B cell (primary cell): ENCODE results near the gene ACTC1. TPM values are rescaled to one million over a fixed set of nuclear protein-coding genes. Genes with fewer than 3 reads are reported as not detected.
"Not testable (repeated sequence)": the region's sequence is repeated elsewhere in the genome, so short reads cannot be mapped to it uniquely, and the experiment has no call there.

Experiments
- ATAC-seq: fragments of 200-7000 bp; cut with Tn5 transposase; one replicate; pipeline ENCODE4 v1.10.0; 2021; ENCODE audit warnings: low read depth, mild to moderate bottlenecking, moderate number of reproducible peaks, moderate library complexity
- CTCF ChIA-PET: fragments of 350-600 bp; sonication (Branson Sonifier 250); formaldehyde crosslinking; loops from one replicate; lab custom pipeline; 2021; ENCODE audit warnings: antibody characterized with exemption, inconsistent platforms; lab: Charles Lee
- POLR2A ChIA-PET: fragments of 350-600 bp; sonication (Branson Sonifier 250); formaldehyde crosslinking; loops from one replicate; lab custom pipeline; 2021; ENCODE audit warnings: antibody characterized with exemption; lab: Charles Lee
- DNase-seq: peaks from one replicate; pipeline ENCODE4 v3.0.0; 2013
- H2AFZ ChIP-seq: 2 replicates; pipeline ENCODE4 v1.6.1; 2012; ENCODE audit warnings: mild to moderate bottlenecking, low read depth, low read length; ENCODE audit not compliant: insufficient read depth, poor library complexity, severe bottlenecking
- H3K27ac ChIP-seq, 2 donors: 1 replicate in 1 of 2; 2 replicates in 1 of 2; pipeline ENCODE4 v1.5.1; 2012 to 2013; ENCODE audit warnings: low read length in 2 of 2, mild to moderate bottlenecking in 2 of 2, moderate library complexity in 1 of 2
- H3K27me3 ChIP-seq, 4 experiments: fragments of 200-600 bp in 1 of 4; sonication (generic) in 1 of 4; replicated peaks in 1 of 4; 1 replicate in 2 of 4; 2 replicates in 2 of 4; pipeline versions ENCODE4 v1.6.1 to v1.7.0; 2013 to 2016; ENCODE audit warnings: low read length in 3 of 4, mild to moderate bottlenecking in 2 of 4, mixed read lengths in 1 of 4, moderate library complexity in 1 of 4; ENCODE audit not compliant: insufficient read depth in 4 of 4, control insufficient read depth in 3 of 4; ENCODE audit errors: control extremely low read depth in 1 of 4
- H3K36me3 ChIP-seq, 2 experiments: replicated peaks in 1 of 2; 1 replicate in 1 of 2; 2 replicates in 1 of 2; pipeline versions ENCODE4 v1.6.1 to v1.7.1; 2013; ENCODE audit warnings: low read length in 1 of 2; ENCODE audit not compliant: insufficient read depth in 2 of 2, control insufficient read depth in 1 of 2; ENCODE audit errors: control extremely low read depth in 1 of 2, extremely low read depth in 1 of 2
- H3K4me1 ChIP-seq, 2 donors: fragments of 200-600 bp in 1 of 2; sonication (generic) in 1 of 2; 1 replicate in 1 of 2; 2 replicates in 1 of 2; pipeline versions ENCODE4 v1.5.1 to v1.6.1; 2013 to 2017; ENCODE audit warnings: low read length in 2 of 2; ENCODE audit not compliant: control insufficient read depth in 2 of 2, insufficient read depth in 2 of 2
- H3K4me2 ChIP-seq: replicated peaks from 2 replicates; pipeline ENCODE3; 2012; ENCODE audit warnings: mild to moderate bottlenecking, low read depth, low read length; ENCODE audit not compliant: poor library complexity, severe bottlenecking
- H3K4me3 ChIP-seq, 5 experiments: fragments of 200-600 bp in 1 of 5; sonication (generic) in 1 of 5; 1 replicate in 3 of 5; 2 replicates in 2 of 5; pipeline versions ENCODE4 v1.5.1 to v1.7.0; 2011 to 2016; ENCODE audit warnings: low read length in 4 of 5, mild to moderate bottlenecking in 4 of 5, low read depth in 2 of 5, control low read depth in 1 of 5, moderate library complexity in 1 of 5; ENCODE audit not compliant: insufficient read depth in 1 of 5; ENCODE audit errors: control extremely low read depth in 1 of 5, extremely low read depth in 1 of 5
- H3K79me2 ChIP-seq: fragments of 200-600 bp; sonication (generic); one replicate; pipeline ENCODE4 v1.6.0; 2016; ENCODE audit warnings: low read length; ENCODE audit not compliant: control insufficient read depth, insufficient read depth
- H3K9ac ChIP-seq: fragments of 200-600 bp; sonication (generic); 2 replicates; pipeline ENCODE4 v1.6.1; 2017; ENCODE audit warnings: mild to moderate bottlenecking, low read length, moderate library complexity
- H3K9me3 ChIP-seq, 3 donors: one replicate each; pipeline versions ENCODE4 v1.6.1 to v1.7.1; 2013; ENCODE audit warnings: low read length in 2 of 3; ENCODE audit not compliant: control insufficient read depth in 2 of 3, insufficient read depth in 1 of 3; ENCODE audit errors: control extremely low read depth in 1 of 3
- H4K20me1 ChIP-seq: 2 replicates; pipeline ENCODE4 v1.6.0; 2012; ENCODE audit warnings: mild to moderate bottlenecking, low read length; ENCODE audit not compliant: insufficient read depth, control insufficient read depth, poor library complexity, severe bottlenecking
- H3K27ac Mint-ChIP-seq: one replicate; pipeline ENCODE4 v1.8.0; 2021; ENCODE audit warnings: mixed read lengths
- H3K27me3 Mint-ChIP-seq: one replicate; pipeline ENCODE4 v1.8.0; 2021; ENCODE audit warnings: mixed read lengths
- H3K4me1 Mint-ChIP-seq: one replicate; pipeline ENCODE4 v1.8.0; 2021; ENCODE audit warnings: mixed read lengths
- H3K4me3 Mint-ChIP-seq: one replicate; pipeline ENCODE4 v1.8.0; 2021; ENCODE audit warnings: mixed read lengths
- H3K9me3 Mint-ChIP-seq: one replicate; pipeline ENCODE4 v1.8.0; 2022; ENCODE audit warnings: mixed read lengths; ENCODE audit not compliant: insufficient read depth
- CTCF ChIP-seq: fragments of 200-600 bp; IDR thresholded peaks from one replicate; pipeline ENCODE4 v1.8.0; 2022; ENCODE audit warnings: antibody characterized with exemption, mild to moderate bottlenecking
- EZH2 ChIP-seq: IDR thresholded peaks from 2 replicates; pipeline ENCODE4 v1.6.1; 2012; ENCODE audit warnings: borderline replicate concordance, low read depth, mild to moderate bottlenecking, moderate library complexity, low read length; ENCODE audit not compliant: insufficient read depth, poor library complexity, severe bottlenecking
- WGBS: methylation state at CpG from one replicate; pipeline ENCODE4 v1.1.5; 2013; ENCODE audit warnings: missing lambda C conversion rate; ENCODE audit not compliant: insufficient coverage; 5-methylcytosine and 5-hydroxymethylcytosine counted together
- intact Hi-C: fragments of 100-400 bp; cut with micrococcal nuclease; formaldehyde crosslinking; loops from one replicate; pipeline ENCODE4 v1.10.0; 2022
- polyA plus RNA-seq: library from polyadenylated mRNA; depleted of rRNA; stranded (reverse); fragments of >200 nt; gene quantifications from 2 replicates; pipeline ENCODE4 v1.2.3, GENCODE V29; 2012
- total RNA-seq, 2 donors: library from RNA; stranded (reverse); fragments of 120-200 nt in 1 of 2; gene quantifications; 1 replicate in 1 of 2; 2 replicates in 1 of 2; pipeline versions ENCODE4 v1.2.3 to v1.2.4, GENCODE V29; 2013 to 2022

ACTC1 gene
- total and polyA plus RNA-seq, 2 donors (not counting 1 experiment from before 2014, with no cell fraction given) = not detected

- H3K9ac ChIP-seq = no peak overlapping the region
- no peak overlapping the region for H3K4me2 ChIP-seq
- no peaks in the 10 kb centered on the region for H4K20me1 ChIP-seq
- no peak overlapping the region for H3K4me3 ChIP-seq
- H3K9me3 ChIP-seq = peaks cover 0 to 8% (median 0%) of the 10 kb centered on the region in 3 donors
- ATAC-seq = no peak
- TF ChIP-seq CTCF (no peak), EZH2 (no peak)
- Mint-ChIP-seq H3K4me3 (no peak overlapping the region), H3K27me3 (peaks cover 54% of the 10 kb centered on the region), H3K27ac (no peak overlapping the region), H3K4me1 (no peaks in the 10 kb centered on the region), H3K9me3 (peaks cover 2% of the 10 kb centered on the region)
- 83% methylated on average over 1 of the region's 3 CpGs for WGBS
- H3K36me3 ChIP-seq = no peaks in the 10 kb centered on the region
- no peak overlapping the region for H3K27ac ChIP-seq
- ChIA-PET CTCF (no interaction called here), POLR2A (no interaction called here)
- intact Hi-C loops = no loop called here
- no peaks in the 10 kb centered on the region for H3K4me1 ChIP-seq
- H3K79me2 ChIP-seq = no peaks in the 10 kb centered on the region
- H3K27me3 ChIP-seq = peaks cover 0 to 8% (median 2%) of the 10 kb centered on the region in 4 experiments
- no peak for DNase-seq
- no peak overlapping the region for H2AFZ ChIP-seq
Measured at GRCh38 chr15:34809186-34809585, 13.8 kb upstream of the ACTC1 start.

- no peak for DNase-seq
- Histone ChIP-seq H2AFZ (no peak overlapping the region), H3K79me2 (no peaks in the 10 kb centered on the region), H3K4me3 (no peak overlapping the region), H4K20me1 (no peaks in the 10 kb centered on the region), H3K9ac (no peak overlapping the region), H3K36me3 (no peaks in the 10 kb centered on the region), H3K27ac (no peak overlapping the region), H3K9me3 (peaks cover 0 to 8% (median 0%) of the 10 kb centered on the region in 3 donors), H3K4me2 (no peak overlapping the region), H3K4me1 (no peaks in the 10 kb centered on the region), H3K27me3 (peaks cover 0 to 6% (median 2%) of the 10 kb centered on the region in 4 experiments)
- Mint-ChIP-seq H3K9me3 (peaks cover 2% of the 10 kb centered on the region), H3K27ac (no peak overlapping the region), H3K4me1 (no peaks in the 10 kb centered on the region), H3K27me3 (peaks cover 57% of the 10 kb centered on the region), H3K4me3 (no peak overlapping the region)
- POLR2A ChIA-PET = no interaction called here
- no peak for ATAC-seq
- intact Hi-C loops = no loop called here
- CTCF ChIA-PET = no interaction called here
- no CpG with 5 or more reads among the region's 3 CpGs for WGBS
- no peak for TF ChIP-seq EZH2
- no peak for TF ChIP-seq CTCF
Measured at GRCh38 chr15:34808016-34808415, 12.7 kb upstream of the ACTC1 start.

- H3K4me1 ChIP-seq, H3K4me1 Mint-ChIP-seq, H3K27ac Mint-ChIP-seq, H3K4me2 ChIP-seq, H3K4me3 ChIP-seq, H4K20me1 ChIP-seq, intact Hi-C loops, H3K27me3 ChIP-seq, POLR2A ChIA-PET, H3K9me3 Mint-ChIP-seq, DNase-seq, H3K27ac ChIP-seq, ATAC-seq, H2AFZ ChIP-seq, CTCF ChIA-PET, H3K9ac ChIP-seq, H3K4me3 Mint-ChIP-seq, H3K9me3 ChIP-seq, H3K36me3 ChIP-seq, H3K79me2 ChIP-seq: not testable (repeated sequence)
- H3K27me3 Mint-ChIP-seq = peaks cover 55% of the 10 kb centered on the region
- 93% methylated on average over 5 of the region's 8 CpGs for WGBS
Measured at GRCh38 chr15:34807241-34807640, 11.9 kb upstream of the ACTC1 start.
